ENCODE data around the gene IPO4. TPM values are rescaled to one million over a fixed set of nuclear protein-coding genes. Genes with fewer than 3 reads are reported as not detected.

The IPO4 gene
- total RNA-seq, 2 experiments from 2014 or later = 98.4 to 102 TPM

DNA sequence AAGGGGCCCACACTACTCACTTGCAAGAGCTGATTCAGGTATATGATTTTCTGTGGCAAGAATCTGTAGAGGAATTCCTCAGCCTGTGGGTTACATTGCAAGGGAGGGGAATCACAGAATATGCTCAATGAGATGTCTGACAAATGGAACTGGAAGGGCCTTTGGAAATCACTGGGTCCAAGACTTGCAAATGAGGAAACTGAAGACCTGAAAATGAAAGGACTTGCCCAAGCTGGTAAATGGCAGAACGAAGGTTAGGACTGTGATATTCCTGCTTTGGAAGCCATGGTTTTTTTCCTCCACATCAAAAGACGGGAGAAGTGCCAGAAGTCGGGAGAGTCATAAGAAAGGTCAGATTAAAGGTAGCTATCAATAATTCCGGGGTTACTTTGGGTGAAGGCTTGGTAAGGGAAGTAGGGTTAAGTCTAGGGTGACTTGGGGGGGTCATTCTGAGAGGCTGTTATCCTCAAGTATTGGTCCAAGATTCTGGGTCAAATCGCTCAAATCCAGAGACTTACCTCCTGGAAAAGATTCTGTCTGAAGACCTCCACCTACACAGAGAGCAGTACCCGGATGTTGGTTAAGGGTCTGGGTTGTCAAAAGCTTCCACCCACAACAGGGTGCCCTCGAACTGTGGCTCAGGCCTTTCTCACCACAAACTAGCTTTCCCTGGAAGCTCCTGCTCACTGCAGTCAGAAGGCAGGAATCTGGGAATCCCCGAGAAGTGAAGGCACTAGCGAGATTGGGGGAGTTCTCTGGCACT, 42.7 kb downstream of the IPO4 start:
- peak; percentile 43 for DNase-seq
- peaks cover 65% of the 10 kb centered on the region for H3K36me3 Mint-ChIP-seq (ENCODE audit: low read depth)
- peak overlapping the region; percentile 98 for H3K27ac Mint-ChIP-seq
- no peaks in the 10 kb centered on the region for H3K27me3 Mint-ChIP-seq
- POLR2A ChIA-PET = interaction anchor here (0.8 to 10.7 kb wide), 16 partner anchors 9 to 125 kb away, joined by 3 to 178 read pairs (median 5); partner anchors contain the start of genes CHMP4A, DCAF11, IPO4 and IRF9
- intact Hi-C loops (cut with micrococcal nuclease) = no loop called here
- H3K4me1 Mint-ChIP-seq (ENCODE audit: low read depth) = peaks cover 60% of the 10 kb centered on the region
- peak overlapping the region; percentile 89 for H3K4me3 Mint-ChIP-seq
- ATAC-seq = no peak
- TF ChIP-seq, protein P1, sequence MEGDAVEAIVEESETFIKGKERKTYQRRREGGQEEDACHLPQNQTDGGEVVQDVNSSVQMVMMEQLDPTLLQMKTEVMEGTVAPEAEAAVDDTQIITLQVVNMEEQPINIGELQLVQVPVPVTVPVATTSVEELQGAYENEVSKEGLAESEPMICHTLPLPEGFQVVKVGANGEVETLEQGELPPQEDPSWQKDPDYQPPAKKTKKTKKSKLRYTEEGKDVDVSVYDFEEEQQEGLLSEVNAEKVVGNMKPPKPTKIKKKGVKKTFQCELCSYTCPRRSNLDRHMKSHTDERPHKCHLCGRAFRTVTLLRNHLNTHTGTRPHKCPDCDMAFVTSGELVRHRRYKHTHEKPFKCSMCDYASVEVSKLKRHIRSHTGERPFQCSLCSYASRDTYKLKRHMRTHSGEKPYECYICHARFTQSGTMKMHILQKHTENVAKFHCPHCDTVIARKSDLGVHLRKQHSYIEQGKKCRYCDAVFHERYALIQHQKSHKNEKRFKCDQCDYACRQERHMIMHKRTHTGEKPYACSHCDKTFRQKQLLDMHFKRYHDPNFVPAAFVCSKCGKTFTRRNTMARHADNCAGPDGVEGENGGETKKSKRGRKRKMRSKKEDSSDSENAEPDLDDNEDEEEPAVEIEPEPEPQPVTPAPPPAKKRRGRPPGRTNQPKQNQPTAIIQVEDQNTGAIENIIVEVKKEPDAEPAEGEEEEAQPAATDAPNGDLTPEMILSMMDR (IDR thresholded peaks at IDR 0.05) = no peak
- no peaks in the 10 kb centered on the region for H3K9me3 Mint-ChIP-seq
- CTCF ChIA-PET = interaction anchor here (0.9 to 8.0 kb wide), 13 partner anchors 9 to 162 kb away, joined by 3 to 91 read pairs (median 6); partner anchors contain the start of genes CIDEB, DCAF11, IRF9 and NRL

DNA sequence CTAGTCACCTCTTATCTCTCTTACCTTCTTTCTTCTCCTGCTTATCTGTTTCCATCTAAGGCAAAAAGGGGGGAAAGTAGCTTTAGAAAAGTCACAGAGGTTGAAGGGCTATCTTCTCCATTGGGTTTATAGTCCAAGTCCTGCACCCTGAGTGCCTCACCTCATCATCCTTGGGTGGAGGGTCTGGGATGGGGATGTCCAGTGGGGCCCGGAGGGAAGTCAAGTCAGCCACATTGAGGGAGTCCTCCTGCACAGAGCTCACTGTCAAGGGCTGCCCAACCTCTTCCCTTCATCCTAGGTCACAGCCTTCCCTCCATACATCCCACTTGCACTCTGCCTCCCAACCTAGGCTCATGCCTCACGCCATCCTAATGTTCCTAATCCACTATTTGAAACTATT, 43.4 kb downstream of the IPO4 start:
- Mint-ChIP-seq H3K27me3 (no peaks in the 10 kb centered on the region), H3K4me3 (peak overlapping the region; percentile 89), H3K27ac (peak overlapping the region; percentile 98), H3K36me3 (ENCODE audit: low read depth) (peaks cover 65% of the 10 kb centered on the region), H3K9me3 (no peaks in the 10 kb centered on the region), H3K4me1 (ENCODE audit: low read depth) (peaks cover 54% of the 10 kb centered on the region)
- intact Hi-C loops (cut with micrococcal nuclease) = no loop called here
- no peak for ATAC-seq
- DNase-seq = no peak
- TF ChIP-seq, protein P1 (IDR thresholded peaks at IDR 0.05) = no peak
- POLR2A ChIA-PET = interaction anchor here (1.0 to 10.7 kb wide), 12 partner anchors 8 to 69 kb away, joined by 3 to 178 read pairs (median 6); partner anchors contain the start of genes CHMP4A, DCAF11, IPO4 and IRF9
- CTCF ChIA-PET = interaction anchor here (1.2 to 8.0 kb wide), 9 partner anchors 9 to 163 kb away, joined by 3 to 91 read pairs (median 9); partner anchors contain the start of genes CIDEB, IRF9 and PSME1

DNA sequence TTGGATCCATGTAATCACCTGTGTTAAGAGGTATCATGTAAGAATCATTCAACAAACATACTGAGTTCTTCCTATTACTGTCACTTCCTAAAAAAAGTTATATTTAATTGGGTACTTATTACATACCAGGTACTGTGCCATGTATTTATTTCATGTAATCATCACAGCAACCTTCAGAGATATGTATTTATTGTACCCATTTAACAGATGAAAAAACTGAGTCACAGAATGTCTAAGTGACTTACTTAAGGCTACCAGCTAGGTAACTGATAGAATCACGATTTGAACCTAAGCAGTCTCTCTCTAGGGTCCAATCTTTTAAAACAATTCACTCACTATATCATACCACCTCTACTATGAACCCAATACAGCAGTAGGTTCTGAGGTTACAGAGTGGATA, 44.2 kb downstream of the IPO4 start:
- Mint-ChIP-seq H3K27me3 (no peaks in the 10 kb centered on the region), H3K36me3 (ENCODE audit: low read depth) (peaks cover 67% of the 10 kb centered on the region), H3K4me1 (ENCODE audit: low read depth) (peaks cover 54% of the 10 kb centered on the region), H3K4me3 (peak overlapping the region; percentile 89), H3K9me3 (no peaks in the 10 kb centered on the region), H3K27ac (peak overlapping the region; percentile 67)
- POLR2A ChIA-PET = interaction anchor here (0.9 to 10.7 kb wide), 5 partner anchors 9 to 45 kb away, joined by 3 to 178 read pairs (median 4); partner anchors contain the start of genes DCAF11, IRF9 and NRL
- no peak for ATAC-seq
- CTCF ChIA-PET = interaction anchor here (1.3 to 8.0 kb wide), 4 partner anchors 16 to 164 kb away, joined by 3 to 91 read pairs (median 8); partner anchors contain the start of genes CIDEB and IRF9
- intact Hi-C loops (cut with micrococcal nuclease) = no loop called here
- TF ChIP-seq, protein P1 (IDR thresholded peaks at IDR 0.05) = no peak
- DNase-seq = no peak

DNA sequence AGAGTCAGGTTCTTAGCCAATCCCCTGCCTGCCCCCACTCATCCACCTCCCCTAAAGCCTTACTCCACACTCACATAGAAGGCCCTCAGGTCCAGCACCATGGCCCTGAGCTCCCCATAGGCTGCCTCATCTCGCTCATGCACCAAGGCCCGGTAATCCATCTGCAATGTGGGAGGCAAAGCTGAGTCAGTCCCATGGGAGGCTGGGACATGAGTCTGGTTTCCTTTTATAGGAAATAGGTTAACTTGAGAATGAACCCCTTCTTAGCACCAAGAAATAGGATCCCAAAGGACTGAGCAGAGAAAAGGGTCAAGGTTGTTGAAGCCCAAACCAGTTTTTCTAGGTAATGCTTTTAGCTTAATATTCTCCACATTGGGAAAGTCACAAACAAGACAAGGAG, 45.1 kb downstream of the IPO4 start:
- ATAC-seq = no peak
- no peak for DNase-seq
- intact Hi-C loops (cut with micrococcal nuclease) = no loop called here
- Mint-ChIP-seq H3K27ac (peak overlapping the region; percentile 72), H3K36me3 (ENCODE audit: low read depth) (peaks cover 67% of the 10 kb centered on the region), H3K9me3 (no peaks in the 10 kb centered on the region), H3K27me3 (no peaks in the 10 kb centered on the region), H3K4me1 (ENCODE audit: low read depth) (peaks cover 54% of the 10 kb centered on the region), H3K4me3 (no peak overlapping the region)
- TF ChIP-seq, protein P1 (IDR thresholded peaks at IDR 0.05) = no peak
- POLR2A ChIA-PET = interaction anchor here (0.8 to 10.7 kb wide), 7 partner anchors 10 to 70 kb away, joined by 3 to 178 read pairs (median 4); partner anchors contain the start of genes CHMP4A, DCAF11, IRF9 and NRL
- CTCF ChIA-PET = interaction anchor here (1.3 to 1.8 kb wide), 4 partner anchors 17 to 165 kb away, joined by 3 to 10 read pairs (median 6); partner anchors contain the start of genes CIDEB and IRF9

Measured in activated CD8-positive, alpha-beta T cell treated with anti-CD3 and anti-CD28 coated beads for 36 hours (primary cell).